H1 (cell line): Measurements from ENCODE around the gene WNT5A.

Experiments used
- CBX5 ChIP-seq: fragments of 300-800, 300-1000 bp; sonication (generic); IDR thresholded peaks from 2 replicates; pipeline ENCODE4 v1.7.1; 2016; ENCODE audit warnings: antibody characterized with exemption, low read length, low read depth
- EZH2 ChIP-seq: fragments of 200-600 bp; sonication (generic); IDR thresholded peaks from 2 replicates; pipeline ENCODE4 v1.7.1; 2012; ENCODE audit warnings: low read depth, mild to moderate bottlenecking, moderate library complexity, low read length, inconsistent platforms; ENCODE audit not compliant: severe bottlenecking
- FOSL1 ChIP-seq: IDR thresholded peaks from 2 replicates; pipeline ENCODE4 v1.6.1; 2011; ENCODE audit warnings: mild to moderate bottlenecking, low read depth, low read length, moderate library complexity; ENCODE audit not compliant: insufficient read depth
- KDM1A ChIP-seq: fragments of 200-600, 300-600 bp; sonication (generic); IDR thresholded peaks from 2 replicates; pipeline ENCODE4 v1.7.1; 2016; ENCODE audit warnings: mild to moderate bottlenecking, low read length, borderline replicate concordance
- RFX5 ChIP-seq: IDR thresholded peaks from 2 replicates; pipeline ENCODE4 v1.6.1; 2011; ENCODE audit warnings: low read depth, low read length, improper control_type of control experiment, borderline replicate concordance
- SIX5 ChIP-seq: IDR thresholded peaks from 2 replicates; pipeline ENCODE4 v1.6.1; 2011; ENCODE audit warnings: mild to moderate bottlenecking, low read depth, low read length
- SP4 ChIP-seq: IDR thresholded peaks from 2 replicates; pipeline ENCODE4 v1.6.1; 2012; ENCODE audit warnings: low read length, inconsistent platforms
- SRF ChIP-seq: IDR thresholded peaks from 2 replicates; pipeline ENCODE4 v1.6.1; 2011; ENCODE audit warnings: mild to moderate bottlenecking, low read depth, low read length, moderate library complexity
- ZNF274 ChIP-seq: IDR thresholded peaks from 2 replicates; pipeline ENCODE4 v1.7.0; 2012; ENCODE audit warnings: low read length, borderline replicate concordance; ENCODE audit errors: extremely low read depth
- TF ChIP-seq, protein P1 (sequence below), 3 experiments: IDR thresholded peaks; 1 replicate in 2 of 3; 2 replicates in 1 of 3; pipeline versions ENCODE4 v1.5.1 to v1.6.1; 2011; ENCODE audit warnings: low read length in 3 of 3, mild to moderate bottlenecking in 3 of 3, inconsistent platforms in 2 of 3, low read depth in 1 of 3, moderate library complexity in 1 of 3; ENCODE audit not compliant: insufficient read depth in 1 of 3; ENCODE audit errors: control extremely low read depth in 1 of 3

DNA sequence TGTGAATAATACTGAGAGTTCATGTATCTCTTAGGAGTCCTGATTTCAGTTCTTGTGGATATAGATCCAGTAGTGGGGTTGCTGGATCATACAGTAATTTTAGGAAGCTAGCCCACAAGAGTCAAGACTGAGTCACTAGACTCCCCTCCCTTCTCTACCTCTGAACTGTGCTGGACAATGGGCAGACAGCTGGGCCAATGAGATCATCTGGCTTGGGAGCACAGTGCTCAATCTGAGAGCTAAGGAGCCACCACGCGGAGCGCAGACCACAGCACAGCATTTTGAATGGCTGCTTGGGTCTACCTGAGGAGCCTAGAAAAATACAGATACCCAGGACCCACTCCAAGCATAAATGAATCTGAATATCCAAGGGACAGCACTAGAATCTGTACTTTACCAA, 32.5 kb downstream of the WNT5A start:
- TF ChIP-seq KDM1A = no peak
- TF ChIP-seq FOSL1 = no peak
- TF ChIP-seq SRF = no peak
- TF ChIP-seq RFX5 = no peak
- TF ChIP-seq CBX5 = no peak
- TF ChIP-seq EZH2 = no peak
- TF ChIP-seq, protein P1, sequence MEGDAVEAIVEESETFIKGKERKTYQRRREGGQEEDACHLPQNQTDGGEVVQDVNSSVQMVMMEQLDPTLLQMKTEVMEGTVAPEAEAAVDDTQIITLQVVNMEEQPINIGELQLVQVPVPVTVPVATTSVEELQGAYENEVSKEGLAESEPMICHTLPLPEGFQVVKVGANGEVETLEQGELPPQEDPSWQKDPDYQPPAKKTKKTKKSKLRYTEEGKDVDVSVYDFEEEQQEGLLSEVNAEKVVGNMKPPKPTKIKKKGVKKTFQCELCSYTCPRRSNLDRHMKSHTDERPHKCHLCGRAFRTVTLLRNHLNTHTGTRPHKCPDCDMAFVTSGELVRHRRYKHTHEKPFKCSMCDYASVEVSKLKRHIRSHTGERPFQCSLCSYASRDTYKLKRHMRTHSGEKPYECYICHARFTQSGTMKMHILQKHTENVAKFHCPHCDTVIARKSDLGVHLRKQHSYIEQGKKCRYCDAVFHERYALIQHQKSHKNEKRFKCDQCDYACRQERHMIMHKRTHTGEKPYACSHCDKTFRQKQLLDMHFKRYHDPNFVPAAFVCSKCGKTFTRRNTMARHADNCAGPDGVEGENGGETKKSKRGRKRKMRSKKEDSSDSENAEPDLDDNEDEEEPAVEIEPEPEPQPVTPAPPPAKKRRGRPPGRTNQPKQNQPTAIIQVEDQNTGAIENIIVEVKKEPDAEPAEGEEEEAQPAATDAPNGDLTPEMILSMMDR (IDR thresholded peaks at IDR 0.05; ENCODE audit: control extremely low read depth in 1 of 3, insufficient read depth in 1 of 3, low read depth in 1 of 3, low read length in 3 of 3) = no peak
- no peak for TF ChIP-seq SP4
- TF ChIP-seq ZNF274 = no peak
- TF ChIP-seq SIX5 = no peak
